OCI-LY3 (cell line): ENCODE results near the gene CAT.

ENCODE experiments used
- H2AFZ ChIP-seq: fragments of 200-600, 300-600 bp; shearing (Covaris generic); 2 replicates; pipeline ENCODE4 v1.6.0; 2014; ENCODE audit warnings: antibody characterized with exemption, low read depth, low read length
- H3K27ac ChIP-seq: fragments of 200-600, 300-600 bp; sonication (generic); 2 replicates; pipeline ENCODE4 v1.5.1; 2014; ENCODE audit warnings: mild to moderate bottlenecking, low read length, moderate library complexity, mixed read lengths
- H3K27me3 ChIP-seq: fragments of 200-600, 300-600 bp; sonication (generic); 2 replicates; pipeline ENCODE4 v1.6.1; 2014; ENCODE audit warnings: low read depth, low read length, mixed read lengths
- H3K36me3 ChIP-seq: fragments of 200-600, 300-600 bp; sonication (generic); replicated peaks from 2 replicates; pipeline ENCODE3; 2014; ENCODE audit warnings: low read depth, low read length, mixed read lengths
- H3K4me1 ChIP-seq: fragments of 300-600, 200-600 bp; sonication (generic); 2 replicates; pipeline ENCODE4 v1.6.1; 2014; ENCODE audit warnings: low read length, mixed read lengths
- H3K4me2 ChIP-seq: fragments of 200-600, 300-600 bp; sonication (generic); 2 replicates; pipeline ENCODE4 v1.6.1; 2014; ENCODE audit warnings: low read length, mixed read lengths
- H3K4me3 ChIP-seq: fragments of 300-600, 200-600 bp; sonication (generic); 2 replicates; pipeline ENCODE4 v1.5.1; 2014; ENCODE audit warnings: antibody characterized with exemption, mild to moderate bottlenecking, low read length, moderate library complexity
- H3K79me2 ChIP-seq: fragments of 300-600, 200-600 bp; shearing (Covaris generic); 2 replicates; pipeline ENCODE4 v1.6.1; 2014; ENCODE audit warnings: mild to moderate bottlenecking, low read length, mixed read lengths
- H3K9ac ChIP-seq: fragments of 300-600, 200-600 bp; shearing (Covaris generic); 2 replicates; pipeline ENCODE4 v1.6.0; 2014; ENCODE audit warnings: mild to moderate bottlenecking, low read length, moderate library complexity
- H3K9me3 ChIP-seq: fragments of 200-600, 300-600 bp; shearing (Covaris generic); 2 replicates; pipeline ENCODE4 v1.6.1; 2014; ENCODE audit warnings: low read length, mixed read lengths; ENCODE audit not compliant: insufficient read depth
- H4K20me1 ChIP-seq: fragments of 200-600, 300-600 bp; sonication (generic); 2 replicates; pipeline ENCODE4 v1.6.1; 2016; ENCODE audit warnings: low read length, mixed read lengths; ENCODE audit not compliant: insufficient read depth
- EZH2phosphoT487 ChIP-seq: fragments of 200-600 bp; shearing (Covaris generic); IDR thresholded peaks from 2 replicates; pipeline ENCODE4 v1.6.1; 2018; ENCODE audit warnings: antibody characterized with exemption, mixed run types, low read depth
- TF ChIP-seq, protein P1 (sequence below): fragments of 200-600, 300-600 bp; sonication (generic); IDR thresholded peaks from 2 replicates; pipeline ENCODE4 v1.5.1; 2014; ENCODE audit warnings: antibody characterized with exemption, low read length, low read depth

CAT gene

GRCh38 chr11:34481307-34481706 lies 42.6 kb downstream of the CAT start:
- Histone ChIP-seq H3K4me3 (no peak overlapping the region), H3K9me3 (no peaks in the 10 kb centered on the region), H3K27me3 (peaks cover 35% of the 10 kb centered on the region), H2AFZ (no peak overlapping the region), H3K27ac (no peak overlapping the region), H3K79me2 (no peaks in the 10 kb centered on the region), H4K20me1 (no peaks in the 10 kb centered on the region), H3K4me1 (no peaks in the 10 kb centered on the region), H3K36me3 (no peaks in the 10 kb centered on the region), H3K9ac (no peak overlapping the region), H3K4me2 (no peak overlapping the region)
- TF ChIP-seq, protein P1, sequence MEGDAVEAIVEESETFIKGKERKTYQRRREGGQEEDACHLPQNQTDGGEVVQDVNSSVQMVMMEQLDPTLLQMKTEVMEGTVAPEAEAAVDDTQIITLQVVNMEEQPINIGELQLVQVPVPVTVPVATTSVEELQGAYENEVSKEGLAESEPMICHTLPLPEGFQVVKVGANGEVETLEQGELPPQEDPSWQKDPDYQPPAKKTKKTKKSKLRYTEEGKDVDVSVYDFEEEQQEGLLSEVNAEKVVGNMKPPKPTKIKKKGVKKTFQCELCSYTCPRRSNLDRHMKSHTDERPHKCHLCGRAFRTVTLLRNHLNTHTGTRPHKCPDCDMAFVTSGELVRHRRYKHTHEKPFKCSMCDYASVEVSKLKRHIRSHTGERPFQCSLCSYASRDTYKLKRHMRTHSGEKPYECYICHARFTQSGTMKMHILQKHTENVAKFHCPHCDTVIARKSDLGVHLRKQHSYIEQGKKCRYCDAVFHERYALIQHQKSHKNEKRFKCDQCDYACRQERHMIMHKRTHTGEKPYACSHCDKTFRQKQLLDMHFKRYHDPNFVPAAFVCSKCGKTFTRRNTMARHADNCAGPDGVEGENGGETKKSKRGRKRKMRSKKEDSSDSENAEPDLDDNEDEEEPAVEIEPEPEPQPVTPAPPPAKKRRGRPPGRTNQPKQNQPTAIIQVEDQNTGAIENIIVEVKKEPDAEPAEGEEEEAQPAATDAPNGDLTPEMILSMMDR: no peak
- TF ChIP-seq EZH2phosphoT487: no peak

- H3K27me3 ChIP-seq: peaks cover 27% of the 10 kb centered on the region
- H3K79me2 ChIP-seq: no peaks in the 10 kb centered on the region
- TF ChIP-seq, protein P1: no peak
- no peak for TF ChIP-seq EZH2phosphoT487
- H3K4me3 ChIP-seq: no peak overlapping the region
- H3K4me1 ChIP-seq: no peaks in the 10 kb centered on the region
- H4K20me1 ChIP-seq: no peaks in the 10 kb centered on the region
- no peak overlapping the region for H3K27ac ChIP-seq
- H3K4me2 ChIP-seq: no peak overlapping the region
- no peaks in the 10 kb centered on the region for H3K36me3 ChIP-seq
- H3K9ac ChIP-seq: no peak overlapping the region
- no peaks in the 10 kb centered on the region for H3K9me3 ChIP-seq
- H2AFZ ChIP-seq: no peak overlapping the region
Observed at GRCh38 chr11:34483106-34483874, 44.6 kb downstream of the CAT start.

GRCh38 chr11:34487430-34487829 lies 48.7 kb downstream of the CAT start:
- no peaks in the 10 kb centered on the region for H3K36me3 ChIP-seq
- no peaks in the 10 kb centered on the region for H3K9me3 ChIP-seq
- no peak overlapping the region for H3K27ac ChIP-seq
- H3K4me2 ChIP-seq: no peak overlapping the region
- H3K27me3 ChIP-seq: 0 out of 2 replicates have a peak, but pooled peaks cover 3% of the 10 kb centered on the region
- H3K4me1 ChIP-seq: no peaks in the 10 kb centered on the region
- no peak overlapping the region for H3K9ac ChIP-seq
- H3K4me3 ChIP-seq: no peak overlapping the region
- TF ChIP-seq, protein P1: no peak
- no peak for TF ChIP-seq EZH2phosphoT487
- no peak overlapping the region for H2AFZ ChIP-seq
- H3K79me2 ChIP-seq: no peaks in the 10 kb centered on the region
- no peaks in the 10 kb centered on the region for H4K20me1 ChIP-seq

- no peak overlapping the region for H3K27ac ChIP-seq
- peaks cover 5% of the 10 kb centered on the region; the same call in 1 of the 2 replicates for H3K27me3 ChIP-seq
- H3K4me3 ChIP-seq: no peak overlapping the region
- no peak overlapping the region for H2AFZ ChIP-seq
- H3K9me3 ChIP-seq: no peaks in the 10 kb centered on the region
- no peak overlapping the region for H3K4me2 ChIP-seq
- no peak overlapping the region for H3K9ac ChIP-seq
- no peaks in the 10 kb centered on the region for H3K4me1 ChIP-seq
- H3K36me3 ChIP-seq: no peaks in the 10 kb centered on the region
- H3K79me2 ChIP-seq: no peaks in the 10 kb centered on the region
- H4K20me1 ChIP-seq: no peaks in the 10 kb centered on the region
- no peak for TF ChIP-seq EZH2phosphoT487
- TF ChIP-seq, protein P1: no peak
Observed at GRCh38 chr11:34488855-34489557, 50.3 kb downstream of the CAT start.
